CD4-positive, alpha-beta T cell treated with Interleukin-17A for 1 hour (primary cell): ENCODE data around the gene CCDC192.

Experiments used
- DNase-seq: peaks from one replicate; pipeline ENCODE4 v3.0.0-alpha.2; 2020

Gene CCDC192

GRCh38 chr5:127961763-127962145, 258.6 kb downstream of the CCDC192 start:
- DNase-seq, result no peak

GRCh38 chr5:127962491-127962890, 259.3 kb downstream of the CCDC192 start:
- DNase-seq, result no peak

DNA sequence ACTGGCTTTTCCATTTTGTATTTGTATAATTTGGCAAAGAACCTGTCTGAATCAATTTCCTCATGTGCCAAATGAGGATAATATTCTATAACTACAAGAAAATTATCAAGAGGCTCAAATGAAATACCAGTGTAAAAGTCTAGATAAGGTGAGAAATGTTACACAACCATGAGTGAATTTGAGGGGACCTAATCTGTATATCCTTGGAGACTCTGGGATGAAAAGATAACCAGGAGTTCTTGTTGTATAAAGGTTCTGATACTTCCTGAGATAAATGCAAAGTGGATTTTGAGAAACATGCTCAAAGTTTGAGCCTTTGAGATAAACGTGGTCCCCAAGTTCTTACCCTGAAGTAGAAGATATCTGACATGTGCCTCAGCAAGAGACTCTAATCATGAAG, 260.0 kb downstream of the CCDC192 start:
- no peak for DNase-seq

DNA sequence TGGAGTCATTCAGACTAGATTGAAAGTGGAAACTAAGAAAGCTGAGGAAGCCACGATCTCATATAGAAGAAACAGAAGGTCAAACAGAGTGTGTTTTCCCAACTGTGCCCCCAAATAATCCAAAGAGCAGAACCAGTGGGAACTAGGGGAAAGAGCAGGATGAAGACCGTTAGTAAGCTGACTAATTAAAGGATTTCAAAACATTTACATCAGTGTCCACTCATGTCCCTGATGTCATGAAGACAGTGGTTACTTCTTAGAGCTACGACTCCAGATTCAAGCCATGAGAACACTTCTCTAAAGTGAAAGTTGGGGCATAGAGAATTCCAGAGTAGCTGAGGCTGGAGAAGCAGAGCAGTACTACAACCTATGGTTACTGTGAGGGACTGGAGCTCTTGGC, 260.7 kb downstream of the CCDC192 start:
- no peak for DNase-seq

DNA sequence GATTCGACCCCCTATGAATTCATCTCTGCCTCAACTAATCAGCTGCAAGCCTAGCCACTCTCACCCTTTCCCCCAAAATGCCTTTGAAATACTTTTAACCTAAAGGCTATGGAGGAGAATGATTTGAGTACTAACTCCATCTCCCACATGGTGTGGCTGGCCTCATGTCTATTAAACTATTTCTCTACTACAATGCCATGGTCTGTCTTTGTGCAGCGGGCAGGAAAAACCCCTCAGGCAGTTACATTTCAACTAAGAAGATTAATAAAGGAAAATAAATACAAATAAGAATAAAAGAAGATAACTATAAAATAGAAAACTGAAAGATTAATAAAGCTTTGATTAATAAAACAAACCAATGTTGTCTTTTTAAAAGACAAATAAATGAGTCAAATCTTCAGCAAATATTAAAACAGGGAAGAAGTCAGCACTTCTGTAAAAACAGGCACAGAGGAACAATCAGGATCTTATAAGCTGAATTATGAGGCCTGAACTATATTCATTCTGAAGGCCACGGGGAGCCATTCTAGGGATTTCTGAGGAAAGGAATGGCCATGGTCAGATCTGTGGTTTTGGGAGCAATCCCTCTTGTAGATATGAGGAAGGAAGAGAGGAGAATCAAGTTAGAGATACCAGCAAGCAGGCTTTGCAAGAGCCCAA, 264.3 kb downstream of the CCDC192 start:
- no peak for DNase-seq

GRCh38 chr5:127967983-127968592, 264.9 kb downstream of the CCDC192 start:
- no peak for DNase-seq

GRCh38 chr5:127969002-127969401, 265.8 kb downstream of the CCDC192 start:
- no peak for DNase-seq

GRCh38 chr5:127969651-127970050, 266.5 kb downstream of the CCDC192 start:
- DNase-seq, result no peak

- DNase-seq, result no peak
Measured at GRCh38 chr5:127970081-127970480, 266.9 kb downstream of the CCDC192 start.

- no peak for DNase-seq
Measured at GRCh38 chr5:127970854-127971425, 267.7 kb downstream of the CCDC192 start.

- no peak for DNase-seq
Measured at GRCh38 chr5:127975961-127976360, 272.8 kb downstream of the CCDC192 start.

GRCh38 chr5:127976525-127976924, 273.3 kb downstream of the CCDC192 start:
- no peak for DNase-seq

DNA sequence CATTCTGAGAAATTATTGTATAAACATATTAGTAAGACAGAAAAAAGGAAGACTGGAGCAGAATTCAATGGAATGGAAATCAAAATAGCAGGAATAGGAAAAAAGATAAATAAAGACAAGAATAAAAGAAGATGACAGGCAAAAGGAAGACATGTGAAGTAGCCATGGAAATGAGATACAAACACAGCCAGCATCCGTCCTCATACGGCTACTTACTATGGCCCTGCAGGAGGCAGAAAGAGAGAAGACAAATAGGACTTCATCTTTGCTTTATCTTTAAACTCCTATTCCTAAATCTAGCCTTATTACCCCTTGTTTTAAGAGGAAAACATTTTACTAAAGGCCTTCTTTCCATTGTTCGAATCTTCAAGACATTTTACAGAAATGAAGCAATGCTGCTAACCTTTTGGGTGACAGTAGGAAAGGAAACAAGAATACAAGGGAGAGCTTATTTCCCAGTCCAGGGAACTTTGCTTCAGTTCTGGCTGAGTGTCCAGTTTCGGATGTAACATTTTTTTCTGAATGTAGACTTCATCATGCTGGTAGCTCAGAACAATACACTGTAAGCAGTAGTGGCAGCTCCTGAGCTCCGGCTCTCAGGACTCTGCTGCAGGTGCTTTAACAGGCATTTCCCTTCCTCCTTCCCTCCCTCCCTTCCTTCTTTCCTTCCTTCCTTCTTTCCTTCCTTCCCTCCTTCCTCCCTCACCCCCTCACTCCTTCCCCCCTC, 274.0 kb downstream of the CCDC192 start:
- DNase-seq, result no peak

DNA sequence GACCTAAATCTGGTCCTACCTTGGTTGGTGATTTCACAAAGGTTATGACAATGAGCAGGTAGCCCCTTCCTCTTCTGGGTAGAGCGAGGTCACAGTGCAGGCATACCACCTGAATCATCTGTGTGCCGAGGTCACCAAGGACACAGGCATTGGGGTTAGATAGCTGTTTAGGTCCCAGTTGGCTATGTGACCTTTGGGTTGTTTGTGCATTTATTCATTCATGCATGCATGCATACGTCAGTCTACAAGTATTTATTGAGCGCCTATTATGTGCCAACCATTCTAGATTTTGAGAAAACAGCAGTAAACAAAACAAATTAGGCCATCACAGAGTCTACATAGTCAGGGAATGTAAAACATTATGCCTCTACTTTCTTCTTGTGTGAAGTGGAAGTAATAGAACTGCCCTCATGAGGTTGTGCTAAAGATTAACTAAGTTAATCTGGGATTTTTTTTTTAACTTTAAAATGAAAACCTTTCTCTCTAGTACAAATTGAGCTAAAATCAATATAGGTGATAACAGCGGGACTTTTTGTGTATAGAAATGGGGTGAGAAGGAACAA, 275.6 kb downstream of the CCDC192 start:
- DNase-seq, result no peak

- DNase-seq, result no peak
Measured at GRCh38 chr5:127979475-127979874, 276.3 kb downstream of the CCDC192 start.

DNA sequence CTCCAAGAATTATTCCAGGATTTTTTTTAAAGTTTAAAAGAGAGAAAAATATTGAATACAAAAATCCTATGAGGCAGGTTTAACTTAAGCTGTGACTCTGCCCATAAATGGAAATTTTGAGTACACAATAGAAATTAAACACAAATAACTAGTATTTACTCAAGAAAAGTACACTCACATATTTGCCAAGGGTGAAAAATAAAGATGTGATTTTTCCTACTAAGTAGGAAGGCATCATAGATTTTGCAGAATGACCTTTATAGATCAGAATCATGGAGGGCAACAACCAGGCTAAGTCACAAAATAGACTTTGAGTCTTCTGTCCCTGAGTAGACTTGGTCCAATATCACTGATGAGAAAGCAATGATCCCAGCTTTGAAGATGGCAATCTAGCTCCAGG, 277.7 kb downstream of the CCDC192 start:
- no peak for DNase-seq

GRCh38 chr5:127981498-127981897, 278.3 kb downstream of the CCDC192 start:
- DNase-seq, result no peak

GRCh38 chr5:127985811-127986325, 282.7 kb downstream of the CCDC192 start:
- DNase-seq, result no peak

DNA sequence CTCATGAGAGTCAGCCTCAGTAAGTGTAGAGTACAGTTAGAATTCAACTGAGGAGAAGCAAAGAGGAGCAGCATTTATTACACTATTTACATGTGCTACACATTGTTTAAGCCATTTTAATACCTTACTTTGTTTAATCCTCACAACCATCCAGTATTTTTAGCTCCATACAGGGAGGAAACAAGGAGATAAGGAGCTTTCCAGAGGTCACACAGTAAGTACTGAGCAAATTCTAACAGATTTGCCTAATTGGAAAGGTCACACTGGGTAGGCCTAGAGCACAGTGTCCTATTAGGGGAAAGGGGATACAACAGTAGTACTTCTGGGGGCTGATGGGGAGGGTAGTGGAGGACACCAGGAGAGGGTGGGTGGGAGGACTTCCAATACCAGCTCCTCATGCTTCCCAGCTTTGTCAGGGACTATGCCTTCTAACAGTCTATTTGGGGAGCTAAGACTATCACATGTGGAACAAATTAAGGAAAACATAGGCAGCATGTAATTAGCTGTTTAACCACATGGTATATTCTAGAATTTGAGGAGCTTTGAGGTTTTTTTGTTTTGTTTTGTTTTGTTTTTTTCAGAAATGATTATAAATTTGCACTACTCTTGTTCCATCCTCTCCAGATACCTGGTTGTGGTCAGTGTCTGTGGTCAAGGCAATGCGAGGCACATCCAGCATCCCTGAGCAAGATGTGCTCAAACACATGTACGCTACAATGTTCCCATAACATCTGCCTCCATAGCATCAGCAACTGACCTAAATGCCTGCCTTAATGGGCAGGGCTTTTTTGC, 284.4 kb downstream of the CCDC192 start:
- DNase-seq, result no peak

DNA sequence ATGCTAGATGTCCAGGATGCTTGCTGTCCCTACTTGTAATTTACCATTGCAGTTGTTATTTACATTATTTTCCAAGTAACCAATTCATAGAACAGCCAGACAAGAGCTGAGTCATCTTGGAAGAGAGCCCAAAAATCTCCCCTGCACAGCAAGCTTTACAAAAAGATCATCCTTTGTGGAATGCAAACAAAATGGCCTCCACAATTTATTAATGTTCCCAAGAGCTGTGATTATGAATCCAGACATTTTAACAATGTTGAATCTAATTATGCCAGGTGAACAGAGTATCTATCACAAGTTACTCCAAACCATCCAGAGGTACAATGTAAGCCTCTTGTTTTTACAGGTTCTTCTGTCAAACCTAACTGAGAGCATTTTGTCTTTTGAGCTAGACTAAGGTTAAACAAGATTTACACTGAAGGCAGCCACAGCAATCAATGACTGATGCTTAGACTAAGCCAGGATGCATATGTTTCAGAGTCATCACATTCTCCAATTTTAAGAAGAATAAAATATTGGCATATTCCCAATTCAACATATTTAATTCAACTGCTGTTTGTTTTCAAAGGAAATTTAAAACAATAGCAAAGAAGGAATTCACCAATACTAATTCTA, 285.1 kb downstream of the CCDC192 start:
- DNase-seq, result no peak
